KMS-11 (cell line): ENCODE results near the gene DKK1.

Source experiments
- H2AFZ ChIP-seq: fragments of 200-600 bp; sonication (generic); 2 replicates; pipeline ENCODE4 v1.6.1; 2016; ENCODE audit warnings: antibody characterized with exemption, mixed run types, low read depth
- H3K27ac ChIP-seq: fragments of 200-600 bp; sonication (generic); 2 replicates; pipeline ENCODE4 v1.6.1; 2016; ENCODE audit warnings: mild to moderate bottlenecking, mixed run types
- H3K27me3 ChIP-seq: fragments of 200-600 bp; sonication (generic); 2 replicates; pipeline ENCODE4 v1.6.1; 2017; ENCODE audit warnings: mild to moderate bottlenecking, low read depth, mixed run types, moderate library complexity; ENCODE audit not compliant: insufficient read depth
- H3K36me3 ChIP-seq: fragments of 200-600 bp; sonication (generic); 2 replicates; pipeline ENCODE4 v1.6.1; 2017; ENCODE audit warnings: mild to moderate bottlenecking, mixed run types; ENCODE audit not compliant: insufficient read depth
- H3K4me1 ChIP-seq: fragments of 200-600 bp; sonication (generic); 2 replicates; pipeline ENCODE4 v1.6.1; 2016; ENCODE audit warnings: mild to moderate bottlenecking, low read depth, mixed run types; ENCODE audit not compliant: poor library complexity, severe bottlenecking
- H3K4me2 ChIP-seq: fragments of 200-600 bp; sonication (generic); 2 replicates; pipeline ENCODE4 v1.7.0; 2016; ENCODE audit warnings: mild to moderate bottlenecking, mixed run types
- H3K4me3 ChIP-seq: fragments of 200-600 bp; sonication (generic); IDR thresholded peaks from 2 replicates; pipeline ENCODE4 v1.6.1; 2017; ENCODE audit warnings: low read depth, low read length, mixed read lengths; ENCODE audit not compliant: insufficient read depth
- H3K79me2 ChIP-seq: fragments of 200-600 bp; sonication (generic); 2 replicates; pipeline ENCODE4 v1.6.1; 2016; ENCODE audit warnings: low read depth, mixed run types; ENCODE audit not compliant: insufficient read depth
- H3K9ac ChIP-seq: fragments of 200-600 bp; sonication (generic); 2 replicates; pipeline ENCODE4 v1.6.1; 2016; ENCODE audit warnings: mild to moderate bottlenecking, mixed run types
- H4K20me1 ChIP-seq: fragments of 200-600 bp; sonication (generic); 2 replicates; pipeline ENCODE4 v1.6.1; 2016; ENCODE audit warnings: mild to moderate bottlenecking, mixed run types; ENCODE audit not compliant: insufficient read depth
- CTCF ChIP-seq: fragments of 200-600 bp; sonication (generic); conservative IDR thresholded peaks from 2 replicates; pipeline ENCODE4 v1.6.1; 2017; ENCODE audit warnings: low read depth, mild to moderate bottlenecking, antibody characterized with exemption, low read length, moderate library complexity, mixed read lengths

DKK1 gene

GRCh38 chr10:52347327-52347667 is 33.2 kb downstream of the DKK1 start:
- Histone ChIP-seq H3K36me3 (no peaks in the 10 kb centered on the region), H3K4me3 (no peak overlapping the region), H3K9ac (no peak overlapping the region), H3K27ac (no peak overlapping the region), H3K79me2 (no peaks in the 10 kb centered on the region), H4K20me1 (no peaks in the 10 kb centered on the region), H3K4me2 (no peak overlapping the region), H3K4me1 (no peaks in the 10 kb centered on the region), H2AFZ (no peak overlapping the region), H3K27me3 (no peaks in the 10 kb centered on the region)
- TF ChIP-seq CTCF = no peak

DNA sequence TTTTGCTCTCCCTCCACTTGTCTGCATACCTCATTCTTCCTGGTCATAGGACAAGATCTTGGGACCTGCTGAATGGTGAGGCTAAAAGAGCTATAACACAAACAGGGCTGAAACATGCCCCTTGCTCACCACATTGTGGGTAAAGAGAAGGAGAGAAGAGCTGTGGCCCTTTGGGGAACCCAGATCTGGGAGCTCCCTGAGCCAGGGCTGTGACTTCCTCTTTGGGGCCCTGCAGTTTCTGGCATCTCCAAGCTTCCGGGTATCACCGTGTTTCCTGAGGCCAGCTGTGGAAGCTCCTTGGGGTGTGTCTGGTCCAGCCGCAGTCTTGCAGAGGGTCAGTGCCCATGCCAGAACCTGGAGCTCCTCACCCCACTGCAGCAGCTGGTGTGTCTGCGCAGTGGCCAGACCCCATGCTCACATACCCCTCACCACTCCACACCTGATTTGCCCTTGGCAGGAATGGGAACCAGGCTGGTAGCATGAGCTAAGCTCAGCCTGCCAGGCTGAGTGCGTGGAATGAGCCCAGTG is 34.0 kb downstream of the DKK1 start:
- H3K4me2 ChIP-seq = no peak overlapping the region
- no peaks in the 10 kb centered on the region for H3K36me3 ChIP-seq
- H3K4me1 ChIP-seq = no peaks in the 10 kb centered on the region
- no peak for TF ChIP-seq CTCF
- H3K9ac ChIP-seq = no peak overlapping the region
- no peak overlapping the region for H3K27ac ChIP-seq
- no peaks in the 10 kb centered on the region for H3K27me3 ChIP-seq
- no peaks in the 10 kb centered on the region for H3K79me2 ChIP-seq
- no peak overlapping the region for H2AFZ ChIP-seq
- H4K20me1 ChIP-seq = no peaks in the 10 kb centered on the region
- no peak overlapping the region for H3K4me3 ChIP-seq

GRCh38 chr10:52351914-52352330 is 37.8 kb downstream of the DKK1 start:
- Histone ChIP-seq H3K79me2 (no peaks in the 10 kb centered on the region), H3K36me3 (no peaks in the 10 kb centered on the region), H3K27ac (no peak overlapping the region), H2AFZ (no peak overlapping the region), H3K9ac (no peak overlapping the region), H3K4me3 (no peak overlapping the region), H4K20me1 (no peaks in the 10 kb centered on the region), H3K27me3 (no peaks in the 10 kb centered on the region), H3K4me1 (no peaks in the 10 kb centered on the region), H3K4me2 (no peak overlapping the region)
- no peak for TF ChIP-seq CTCF

DNA sequence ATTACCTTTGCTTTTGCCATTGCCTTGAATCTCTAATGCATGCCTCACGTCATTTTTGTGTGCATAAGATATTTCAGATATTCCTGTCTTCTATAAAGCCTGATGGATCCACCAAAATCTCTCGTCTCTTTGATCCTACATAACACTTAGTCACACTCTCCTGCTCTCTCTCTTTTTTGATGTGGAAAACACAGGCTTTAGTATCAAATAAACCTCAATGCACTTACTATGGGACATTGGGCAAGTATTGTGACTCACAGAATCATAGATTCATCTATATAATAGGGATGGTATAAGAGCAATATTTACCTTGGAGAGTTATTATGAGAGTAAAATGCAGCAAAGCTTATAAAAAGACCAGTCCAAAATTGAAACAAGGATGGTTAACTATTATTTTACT is 39.1 kb downstream of the DKK1 start:
- H3K4me2 ChIP-seq = no peak overlapping the region
- H4K20me1 ChIP-seq = no peaks in the 10 kb centered on the region
- TF ChIP-seq CTCF = no peak
- no peaks in the 10 kb centered on the region for H3K79me2 ChIP-seq
- H3K9ac ChIP-seq = no peak overlapping the region
- no peaks in the 10 kb centered on the region for H3K27me3 ChIP-seq
- no peak overlapping the region for H3K4me3 ChIP-seq
- no peak overlapping the region for H3K27ac ChIP-seq
- H2AFZ ChIP-seq = no peak overlapping the region
- H3K36me3 ChIP-seq = no peaks in the 10 kb centered on the region
- no peaks in the 10 kb centered on the region for H3K4me1 ChIP-seq
